IMR-90 (cell line): ENCODE measurements around the gene CELSR1. TPM values are rescaled to one million over a fixed set of nuclear protein-coding genes. Genes with fewer than 3 reads are reported as not detected.
A peak's percentile ranks its signal among the peaks of the same experiment; 100 is the strongest.

Experiments used
- ATAC-seq: fragments of 200-7000 bp; cut with Tn5 transposase; 2 replicates; pipeline ENCODE4 v1.9.1; 2020; ENCODE audit warnings: low read depth, mild to moderate bottlenecking, moderate library complexity
- BruUV-seq: library from RNA; stranded (reverse); fragments of 400-500 nt; replicated peaks from 2 replicates; lab custom pipeline; 2021; lab: Mats Ljungman, UMichigan
- CTCF ChIA-PET: fragments of 300-600 bp; formaldehyde crosslinking; extraction: SDS; loops from one replicate; lab custom pipeline; 2021; ENCODE audit warnings: antibody characterized with exemption; lab: Yijun Ruan, JAX
- POLR2A ChIA-PET: fragments of 300-600 bp; sonication (Branson Sonifier 250); formaldehyde crosslinking; loops from one replicate; lab custom pipeline; 2022; ENCODE audit warnings: antibody characterized with exemption; ENCODE audit not compliant: unreplicated experiment; lab: Charles Lee
- DNase-seq: peaks from one replicate; pipeline ENCODE4 v3.0.0; 2013
- H2AFZ ChIP-seq: replicated peaks from 2 replicates; pipeline ENCODE3; 2013; ENCODE audit warnings: low read length, mild to moderate bottlenecking; ENCODE audit not compliant: poor library complexity
- H2AK5ac ChIP-seq: 2 replicates; pipeline ENCODE4 v1.6.1; 2013; ENCODE audit warnings: low read depth, low read length, inconsistent platforms
- H2AK9ac ChIP-seq: replicated peaks from 2 replicates; pipeline ENCODE3; 2013; ENCODE audit warnings: mild to moderate bottlenecking, low read depth, low read length, moderate library complexity; ENCODE audit not compliant: poor library complexity
- H2BK120ac ChIP-seq: 2 replicates; pipeline ENCODE4 v1.6.1; 2013; ENCODE audit warnings: low read depth, low read length, inconsistent platforms
- H2BK15ac ChIP-seq: 3 replicates; pipeline ENCODE4 v1.6.1; 2013; ENCODE audit warnings: low read depth, low read length, inconsistent platforms
- H2BK20ac ChIP-seq: 2 replicates; pipeline ENCODE4 v1.6.1; 2013; ENCODE audit warnings: low read depth, mild to moderate bottlenecking, inconsistent platforms, low read length, moderate library complexity
- H2BK5ac ChIP-seq: 2 replicates; pipeline ENCODE4 v1.6.1; 2013; ENCODE audit warnings: mild to moderate bottlenecking, low read depth, low read length, inconsistent platforms; ENCODE audit not compliant: poor library complexity, severe bottlenecking
- H3K14ac ChIP-seq: replicated peaks from 2 replicates; pipeline ENCODE4 v1.6.1; 2013; ENCODE audit warnings: low read depth, low read length, inconsistent platforms
- H3K18ac ChIP-seq: 2 replicates; pipeline ENCODE4 v1.6.1; 2013; ENCODE audit warnings: low read depth, low read length, control low read depth
- H3K23ac ChIP-seq: 2 replicates; pipeline ENCODE4 v1.6.1; 2013; ENCODE audit warnings: low read depth, low read length, inconsistent platforms
- H3K27ac ChIP-seq: 2 replicates; pipeline ENCODE4 v1.5.1; 2013; ENCODE audit warnings: mild to moderate bottlenecking, control low read depth, low read length; ENCODE audit not compliant: insufficient read depth
- H3K27me3 ChIP-seq: 2 replicates; pipeline ENCODE4 v1.6.1; 2013; ENCODE audit warnings: low read length; ENCODE audit not compliant: control insufficient read depth, insufficient read depth
- H3K36me3 ChIP-seq: 2 replicates; pipeline ENCODE4 v1.6.1; 2013; ENCODE audit warnings: low read length, mixed read lengths; ENCODE audit not compliant: control insufficient read depth, insufficient read depth
- H3K4ac ChIP-seq: 2 replicates; pipeline ENCODE4 v1.6.1; 2013; ENCODE audit warnings: low read depth, low read length, inconsistent platforms
- H3K4me1 ChIP-seq: 2 replicates; pipeline ENCODE4 v1.6.1; 2013; ENCODE audit warnings: low read length, mixed read lengths; ENCODE audit not compliant: control insufficient read depth, insufficient read depth
- H3K4me2 ChIP-seq: 2 replicates; pipeline ENCODE4 v1.6.1; 2013; ENCODE audit warnings: low read depth, mild to moderate bottlenecking, control low read depth, low read length, moderate library complexity
- H3K4me3 ChIP-seq: 2 replicates; pipeline ENCODE4 v1.5.1; 2013; ENCODE audit warnings: low read depth, mild to moderate bottlenecking, control low read depth, low read length, moderate library complexity; ENCODE audit not compliant: insufficient read depth
- H3K56ac ChIP-seq: 2 replicates; pipeline ENCODE4 v1.6.1; 2013; ENCODE audit warnings: low read length, inconsistent platforms; ENCODE audit not compliant: insufficient read depth; ENCODE audit errors: extremely low read depth
- H3K79me1 ChIP-seq, 2 experiments: 2 replicates each; pipeline ENCODE4 v1.6.1; 2013; ENCODE audit warnings: low read length in 2 of 2, inconsistent platforms in 1 of 2, low read depth in 1 of 2
- H3K9ac ChIP-seq: 2 replicates; pipeline ENCODE4 v1.6.1; 2013; ENCODE audit warnings: low read depth, low read length, control low read depth
- H3K9me1 ChIP-seq: 2 replicates; pipeline ENCODE4 v1.6.1; 2013; ENCODE audit warnings: low read length, inconsistent platforms; ENCODE audit not compliant: insufficient read depth
- H3K9me3 ChIP-seq: 2 replicates; pipeline ENCODE4 v1.6.1; 2013; ENCODE audit warnings: low read length; ENCODE audit not compliant: control insufficient read depth, insufficient read depth
- H4K20me1 ChIP-seq: 2 replicates; pipeline ENCODE4 v1.6.1; 2013; ENCODE audit warnings: low read length, inconsistent platforms; ENCODE audit not compliant: insufficient read depth
- H4K5ac ChIP-seq: 2 replicates; pipeline ENCODE4 v1.6.1; 2013; ENCODE audit warnings: mild to moderate bottlenecking, low read depth, low read length, control low read depth
- H4K8ac ChIP-seq, 2 experiments: 2 replicates each; pipeline ENCODE4 v1.6.1; 2013; ENCODE audit warnings: low read depth in 2 of 2, low read length in 2 of 2, control low read depth in 1 of 2, inconsistent platforms in 1 of 2
- H4K91ac ChIP-seq: 2 replicates; pipeline ENCODE4 v1.6.1; 2013; ENCODE audit warnings: low read depth, low read length, inconsistent platforms; ENCODE audit not compliant: insufficient read depth
- NFE2L2 ChIP-seq: fragments of 150-350 bp; IDR thresholded peaks from 2 replicates; pipeline ENCODE4 v1.6.1; 2016; ENCODE audit warnings: low read depth, mild to moderate bottlenecking, low read length
- RAD21 ChIP-seq: IDR thresholded peaks from 2 replicates; pipeline ENCODE4 v1.6.1; 2012; ENCODE audit warnings: low read length, improper control_type of control experiment
- RFX5 ChIP-seq: IDR thresholded peaks from 2 replicates; pipeline ENCODE4 v1.8.0; 2012; ENCODE audit warnings: low read depth, mild to moderate bottlenecking, low read length, moderate library complexity
- SMC3 ChIP-seq: fragments of 150-350 bp; IDR thresholded peaks from 2 replicates; pipeline ENCODE4 v1.6.1; 2016; ENCODE audit warnings: low read depth, mild to moderate bottlenecking, antibody characterized with exemption, low read length, moderate library complexity
- WGBS, 2 experiments: methylation state at CpG; one replicate each; pipeline versions ENCODE4 v1.1.5 to v1.1.7; 2013; ENCODE audit warnings: missing lambda C conversion rate in 2 of 2; ENCODE audit not compliant: insufficient read length in 1 of 2; ENCODE audit errors: extremely low coverage in 2 of 2; 5-methylcytosine and 5-hydroxymethylcytosine counted together
- dilution Hi-C: fragments of 300-500 bp; cut with HindIII; formaldehyde crosslinking; loops from one replicate; pipeline ENCODE4 v1.14.3; 2018; ENCODE audit warnings: low sequenced_read_pairs; ENCODE audit not compliant: unreplicated experiment
- in situ Hi-C: fragments of 300-500 bp; cut with MboI; formaldehyde crosslinking; loops from 3 replicates; pipeline ENCODE4 v1.14.3; 2019; ENCODE audit warnings: low sequenced_read_pairs, inconsistent platforms, mixed read lengths
- intact Hi-C: fragments of 100-400 bp; cut with micrococcal nuclease; formaldehyde crosslinking; loops from 2 replicates; pipeline ENCODE4 v1.10.0; 2022
- polyA plus RNA-seq, 3 experiments: library from polyadenylated mRNA; depleted of rRNA; stranded (reverse); fragments of >200 nt; gene quantifications; 2 replicates each; pipeline ENCODE4 v1.2.3, GENCODE V29; 2012; ENCODE audit warnings: low replicate concordance in 1 of 3
- total RNA-seq: library from RNA; depleted of rRNA; stranded (reverse); fragments of >200 nt; gene quantifications from 2 replicates; pipeline ENCODE4 v1.2.3, GENCODE V29; 2012
- TF ChIP-seq, protein P1 (sequence below): conservative IDR thresholded peaks from 2 replicates; pipeline ENCODE4 v1.5.1; 2012; ENCODE audit warnings: mild to moderate bottlenecking, low read depth, low read length, improper control_type of control experiment

Gene CELSR1
- total and polyA plus RNA-seq, 2 of the 4 experiments (the other 2 are of a cell fraction), result 0.36 to 0.82 TPM

DNA sequence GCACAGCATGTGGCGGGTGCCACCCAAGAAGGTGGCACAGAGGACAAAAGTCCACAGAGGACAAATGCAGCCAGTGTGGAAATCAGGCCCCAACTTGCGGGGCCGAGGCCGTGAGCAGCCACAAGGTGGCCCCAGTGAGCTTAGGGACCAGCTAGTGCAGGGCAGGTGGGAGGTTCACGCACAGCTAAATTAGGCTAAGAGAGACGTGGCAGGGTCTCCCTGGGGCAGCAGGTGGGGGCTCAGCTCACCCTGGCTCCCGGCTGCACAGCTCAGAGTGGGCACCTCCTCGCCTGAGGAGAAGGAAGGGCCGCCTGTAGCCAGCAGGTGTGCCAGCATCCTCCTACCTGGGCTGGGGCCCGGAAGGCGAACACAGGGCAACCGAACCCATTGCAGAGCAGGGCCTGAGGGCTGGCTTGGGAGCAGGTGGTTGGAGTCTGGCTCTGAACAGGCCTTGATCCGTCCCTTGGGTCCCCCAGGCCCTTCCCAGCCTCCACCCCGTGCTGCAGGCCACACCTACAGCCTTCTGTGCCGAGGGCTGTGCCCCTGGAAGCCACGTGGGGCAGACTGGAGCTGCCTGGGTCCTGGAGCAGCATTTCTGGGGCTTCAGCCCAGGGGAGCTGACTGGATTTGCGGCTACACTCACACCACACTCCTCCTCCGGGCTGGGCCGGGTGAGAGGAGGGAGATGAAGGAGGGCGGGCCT lies 26.1 kb upstream of the CELSR1 start:
- ATAC-seq (peak; percentile 88), DNase-seq (peak; percentile 37)
- BruUV-seq, result no TSS peak
- Histone ChIP-seq H3K27me3 (peaks cover 1% of the 10 kb centered on the region; the same call in 1 of the 2 replicates), H2BK120ac (no peak overlapping the region), H2BK20ac (no peak overlapping the region), H3K9ac (no peak overlapping the region), H3K9me3 (no peaks in the 10 kb centered on the region), H3K4ac (no peak overlapping the region), H3K79me1 (no peaks in the 10 kb centered on the region), H2AFZ (peak overlapping the region; percentile 63), H3K4me1 (peaks cover 5% of the 10 kb centered on the region; the same call in 1 of the 2 replicates), H3K14ac (no peak overlapping the region), H3K4me3 (no peak overlapping the region), H4K8ac (no peak overlapping the region), H3K56ac (no peak overlapping the region), H3K18ac (no peak overlapping the region), H3K36me3 (no peaks in the 10 kb centered on the region), H2BK15ac (no peak overlapping the region), H3K23ac (no peak overlapping the region), H2AK5ac (no peak overlapping the region), H4K5ac (no peak overlapping the region), H4K91ac (no peak overlapping the region), H3K27ac (no peak overlapping the region), H3K9me1 (no peaks in the 10 kb centered on the region), H2BK5ac (no peak overlapping the region), H2AK9ac (peak overlapping the region; percentile 55), H4K20me1 (no peaks in the 10 kb centered on the region), H3K4me2 (no peak overlapping the region)
- intact Hi-C loops, result loop anchor here (2.0 to 5.0 kb wide), 2 partner anchors 114 to 173 kb away; no protein-coding TSS in a partner anchor
- POLR2A ChIA-PET, result no interaction called here
- WGBS, 2 experiments, result 42% methylated on average over 9 of the region's 20 CpGs; no CpG with 5 or more reads in 1 of the 2 experiments
- CTCF ChIA-PET, result interaction anchor here (0.6 to 1.7 kb wide), 4 partner anchors 17 to 136 kb away, joined by 3 to 4 read pairs (median 3); no protein-coding TSS in a partner anchor
- in situ Hi-C loops, result loop anchor here (10.0 kb wide), 1 partner anchor 1931 kb away; no protein-coding TSS in a partner anchor
- TF ChIP-seq SMC3, result peak; percentile 69
- TF ChIP-seq RFX5, result no peak
- no peak for TF ChIP-seq NFE2L2
- peak; percentile 72 for TF ChIP-seq RAD21
- TF ChIP-seq, protein P1, sequence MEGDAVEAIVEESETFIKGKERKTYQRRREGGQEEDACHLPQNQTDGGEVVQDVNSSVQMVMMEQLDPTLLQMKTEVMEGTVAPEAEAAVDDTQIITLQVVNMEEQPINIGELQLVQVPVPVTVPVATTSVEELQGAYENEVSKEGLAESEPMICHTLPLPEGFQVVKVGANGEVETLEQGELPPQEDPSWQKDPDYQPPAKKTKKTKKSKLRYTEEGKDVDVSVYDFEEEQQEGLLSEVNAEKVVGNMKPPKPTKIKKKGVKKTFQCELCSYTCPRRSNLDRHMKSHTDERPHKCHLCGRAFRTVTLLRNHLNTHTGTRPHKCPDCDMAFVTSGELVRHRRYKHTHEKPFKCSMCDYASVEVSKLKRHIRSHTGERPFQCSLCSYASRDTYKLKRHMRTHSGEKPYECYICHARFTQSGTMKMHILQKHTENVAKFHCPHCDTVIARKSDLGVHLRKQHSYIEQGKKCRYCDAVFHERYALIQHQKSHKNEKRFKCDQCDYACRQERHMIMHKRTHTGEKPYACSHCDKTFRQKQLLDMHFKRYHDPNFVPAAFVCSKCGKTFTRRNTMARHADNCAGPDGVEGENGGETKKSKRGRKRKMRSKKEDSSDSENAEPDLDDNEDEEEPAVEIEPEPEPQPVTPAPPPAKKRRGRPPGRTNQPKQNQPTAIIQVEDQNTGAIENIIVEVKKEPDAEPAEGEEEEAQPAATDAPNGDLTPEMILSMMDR, result peak; percentile 70
- dilution Hi-C loops, result no loop called here
